Measurements from ENCODE around the gene FXYD1.

FXYD1 gene

DNA sequence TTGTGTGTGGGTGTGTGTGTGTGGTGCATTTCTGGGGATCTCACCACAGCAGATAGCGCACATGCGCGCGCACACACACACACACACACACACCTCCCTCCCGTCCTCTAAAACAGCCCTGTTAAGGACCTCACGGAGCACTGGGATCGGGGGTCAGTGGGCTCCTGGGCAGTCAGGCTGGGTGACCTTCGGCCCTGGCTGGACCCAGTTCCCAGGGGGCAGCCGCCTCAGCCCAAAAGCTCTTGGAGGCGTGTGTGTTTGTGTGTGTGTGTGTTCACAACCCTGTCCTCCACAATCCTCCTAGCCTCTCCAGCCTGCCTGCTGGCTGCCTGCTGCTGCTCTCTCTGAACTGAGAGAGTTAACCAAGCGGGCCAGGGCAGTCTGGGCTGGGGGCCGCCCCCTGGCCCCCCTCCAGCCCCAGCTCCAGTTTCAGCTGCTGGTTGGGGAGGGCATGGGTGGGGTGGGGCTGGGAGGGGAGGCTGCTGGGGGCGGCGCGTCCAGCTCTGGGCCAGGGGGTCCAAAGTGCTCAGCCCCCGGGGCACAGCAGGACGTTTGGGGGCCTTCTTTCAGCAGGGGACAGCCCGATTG is at the start of gene FXYD1:
Gene FXYD1, plus strand, starts transcription at position 520 of the 588 bp plus-strand sequence. CDS start 1,256 bp downstream, outside the sequence.
- TF ChIP-seq, protein P1, sequence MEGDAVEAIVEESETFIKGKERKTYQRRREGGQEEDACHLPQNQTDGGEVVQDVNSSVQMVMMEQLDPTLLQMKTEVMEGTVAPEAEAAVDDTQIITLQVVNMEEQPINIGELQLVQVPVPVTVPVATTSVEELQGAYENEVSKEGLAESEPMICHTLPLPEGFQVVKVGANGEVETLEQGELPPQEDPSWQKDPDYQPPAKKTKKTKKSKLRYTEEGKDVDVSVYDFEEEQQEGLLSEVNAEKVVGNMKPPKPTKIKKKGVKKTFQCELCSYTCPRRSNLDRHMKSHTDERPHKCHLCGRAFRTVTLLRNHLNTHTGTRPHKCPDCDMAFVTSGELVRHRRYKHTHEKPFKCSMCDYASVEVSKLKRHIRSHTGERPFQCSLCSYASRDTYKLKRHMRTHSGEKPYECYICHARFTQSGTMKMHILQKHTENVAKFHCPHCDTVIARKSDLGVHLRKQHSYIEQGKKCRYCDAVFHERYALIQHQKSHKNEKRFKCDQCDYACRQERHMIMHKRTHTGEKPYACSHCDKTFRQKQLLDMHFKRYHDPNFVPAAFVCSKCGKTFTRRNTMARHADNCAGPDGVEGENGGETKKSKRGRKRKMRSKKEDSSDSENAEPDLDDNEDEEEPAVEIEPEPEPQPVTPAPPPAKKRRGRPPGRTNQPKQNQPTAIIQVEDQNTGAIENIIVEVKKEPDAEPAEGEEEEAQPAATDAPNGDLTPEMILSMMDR (IDR thresholded peaks at IDR 0.05; ENCODE audit: insufficient read depth, low read depth, low read length, missing control alignments) = no peak
- H3K4me3 ChIP-seq (ENCODE audit: low read depth, low read length) = no peak within 1 kb of the TSS
- DNase-seq (ENCODE audit: low read depth) = no peak

DNA sequence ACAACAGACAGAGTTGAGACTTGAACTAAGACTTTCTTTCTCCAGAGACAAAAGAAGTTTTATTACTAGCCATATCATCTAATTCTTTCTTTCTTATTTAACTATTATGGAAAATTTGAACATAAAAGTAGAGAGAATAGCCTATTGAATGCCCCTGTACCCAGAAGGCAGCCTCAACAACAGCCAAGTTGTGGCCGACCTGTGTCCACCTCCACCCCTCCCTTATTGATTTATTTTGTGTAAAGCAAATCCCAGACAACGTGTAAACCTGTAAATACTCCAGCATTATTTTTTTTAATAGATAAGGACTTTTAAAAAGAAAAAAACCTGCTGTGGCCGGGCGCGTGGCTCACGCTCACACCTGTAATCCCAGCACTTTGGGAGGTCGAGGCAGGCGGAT is 49.1 kb upstream of the FXYD1 start:
- TF ChIP-seq, protein P1 (IDR thresholded peaks at IDR 0.05; ENCODE audit: insufficient read depth, low read depth, low read length, missing control alignments) = no peak
- DNase-seq (ENCODE audit: low read depth) = no peak
- no peak overlapping the region for H3K4me3 ChIP-seq (ENCODE audit: low read depth, low read length)

DNA sequence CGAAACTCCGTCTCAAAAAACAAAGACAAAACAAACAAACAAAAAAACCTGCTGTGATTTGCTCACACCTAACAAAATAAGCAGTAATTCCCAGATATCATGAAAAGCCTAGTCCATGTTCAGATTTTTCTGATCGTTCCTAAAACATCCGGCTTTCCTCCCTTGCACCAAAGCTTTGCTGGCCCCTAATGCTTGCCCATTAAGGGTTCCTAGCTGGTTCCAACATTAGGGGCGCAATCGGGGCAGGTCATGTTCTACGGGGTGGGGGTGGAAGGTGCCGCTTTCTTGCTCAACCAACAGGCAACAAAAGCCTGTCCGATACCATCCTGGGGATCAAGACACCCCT is 48.5 kb upstream of the FXYD1 start:
- no peak overlapping the region for H3K4me3 ChIP-seq (ENCODE audit: low read depth, low read length)
- DNase-seq (ENCODE audit: low read depth) = no peak
- TF ChIP-seq, protein P1 (IDR thresholded peaks at IDR 0.05; ENCODE audit: insufficient read depth, low read depth, low read length, missing control alignments) = no peak

DNA sequence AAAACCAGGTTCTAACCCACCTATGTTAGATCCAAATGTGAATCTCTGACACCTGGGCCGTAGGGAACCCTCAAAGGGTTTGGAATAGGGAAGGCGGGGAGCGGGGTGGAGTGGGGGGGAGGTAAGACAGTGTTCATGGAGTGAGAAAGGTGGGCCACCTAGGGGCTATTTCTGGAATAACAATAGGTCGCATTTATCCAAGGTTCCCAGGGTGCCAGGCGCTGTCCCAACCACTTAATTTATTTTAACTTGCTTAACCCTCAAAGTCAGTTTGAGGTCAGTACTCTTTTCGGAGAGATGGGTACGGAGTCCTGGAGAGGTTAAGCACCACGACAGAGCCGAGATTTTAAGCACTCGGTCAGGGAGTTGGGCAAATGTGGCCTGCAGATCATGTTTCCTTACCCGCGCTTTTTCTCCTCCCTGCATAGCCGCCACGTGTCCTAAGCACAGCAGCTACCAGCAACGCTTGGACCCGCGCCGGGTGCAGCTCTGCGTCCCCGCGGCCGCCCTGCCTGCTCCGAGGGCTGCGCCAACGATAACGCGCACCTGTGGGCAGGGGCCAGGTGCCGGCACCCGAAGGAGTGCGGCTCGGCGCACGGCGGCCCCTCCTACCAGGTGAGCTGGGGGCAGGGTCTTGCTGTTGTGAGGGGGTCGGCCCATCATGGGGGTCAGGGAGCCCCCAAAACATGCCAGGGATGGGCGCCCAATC is 48.0 kb upstream of the FXYD1 start:
- TF ChIP-seq, protein P1 (IDR thresholded peaks at IDR 0.05; ENCODE audit: insufficient read depth, low read depth, low read length, missing control alignments) = peak; percentile 57
- DNase-seq (ENCODE audit: low read depth) = peak; percentile 58
- no peak overlapping the region for H3K4me3 ChIP-seq (ENCODE audit: low read depth, low read length)

- H3K4me3 ChIP-seq (ENCODE audit: low read depth, low read length) = no peak overlapping the region
- TF ChIP-seq, protein P1 (IDR thresholded peaks at IDR 0.05; ENCODE audit: insufficient read depth, low read depth, low read length, missing control alignments) = no peak
- DNase-seq (ENCODE audit: low read depth) = no peak
Observed at GRCh38 chr19:35093430-35093829, 45.2 kb upstream of the FXYD1 start.

GRCh38 chr19:35093941-35094647 is 44.5 kb upstream of the FXYD1 start:
- TF ChIP-seq, protein P1 (IDR thresholded peaks at IDR 0.05; ENCODE audit: insufficient read depth, low read depth, low read length, missing control alignments) = no peak
- DNase-seq (ENCODE audit: low read depth) = no peak
- no peak overlapping the region for H3K4me3 ChIP-seq (ENCODE audit: low read depth, low read length)

Data from GM12865 (cell line).